B cell (primary cell): ENCODE measurements around the gene SLC9A3. TPM values are rescaled to one million over a fixed set of nuclear protein-coding genes. Genes with fewer than 3 reads are reported as not detected.
"Not testable (repeated sequence)": the region's sequence is repeated elsewhere in the genome, so short reads cannot be mapped to it uniquely, and the experiment has no call there.

Source experiments
- ATAC-seq: fragments of 200-7000 bp; cut with Tn5 transposase; one replicate; pipeline ENCODE4 v1.10.0; 2021; ENCODE audit warnings: low read depth, mild to moderate bottlenecking, moderate number of reproducible peaks, moderate library complexity
- CTCF ChIA-PET: fragments of 350-600 bp; sonication (Branson Sonifier 250); formaldehyde crosslinking; loops from one replicate; lab custom pipeline; 2021; ENCODE audit warnings: antibody characterized with exemption, inconsistent platforms; lab: Charles Lee
- POLR2A ChIA-PET: fragments of 350-600 bp; sonication (Branson Sonifier 250); formaldehyde crosslinking; loops from one replicate; lab custom pipeline; 2021; ENCODE audit warnings: antibody characterized with exemption; lab: Charles Lee
- DNase-seq: peaks from one replicate; pipeline ENCODE4 v3.0.0; 2013
- H2AFZ ChIP-seq: 2 replicates; pipeline ENCODE4 v1.6.1; 2012; ENCODE audit warnings: mild to moderate bottlenecking, low read depth, low read length; ENCODE audit not compliant: insufficient read depth, poor library complexity, severe bottlenecking
- H3K27ac ChIP-seq, 2 donors: 1 replicate in 1 of 2; 2 replicates in 1 of 2; pipeline ENCODE4 v1.5.1; 2012 to 2013; ENCODE audit warnings: low read length in 2 of 2, mild to moderate bottlenecking in 2 of 2, moderate library complexity in 1 of 2
- H3K27me3 ChIP-seq, 4 experiments: fragments of 200-600 bp in 1 of 4; sonication (generic) in 1 of 4; replicated peaks in 1 of 4; 1 replicate in 2 of 4; 2 replicates in 2 of 4; pipeline versions ENCODE4 v1.6.1 to v1.7.0; 2013 to 2016; ENCODE audit warnings: low read length in 3 of 4, mild to moderate bottlenecking in 2 of 4, mixed read lengths in 1 of 4, moderate library complexity in 1 of 4; ENCODE audit not compliant: insufficient read depth in 4 of 4, control insufficient read depth in 3 of 4; ENCODE audit errors: control extremely low read depth in 1 of 4
- H3K36me3 ChIP-seq, 2 experiments: replicated peaks in 1 of 2; 1 replicate in 1 of 2; 2 replicates in 1 of 2; pipeline versions ENCODE4 v1.6.1 to v1.7.1; 2013; ENCODE audit warnings: low read length in 1 of 2; ENCODE audit not compliant: insufficient read depth in 2 of 2, control insufficient read depth in 1 of 2; ENCODE audit errors: control extremely low read depth in 1 of 2, extremely low read depth in 1 of 2
- H3K4me1 ChIP-seq, 2 donors: fragments of 200-600 bp in 1 of 2; sonication (generic) in 1 of 2; 1 replicate in 1 of 2; 2 replicates in 1 of 2; pipeline versions ENCODE4 v1.5.1 to v1.6.1; 2013 to 2017; ENCODE audit warnings: low read length in 2 of 2; ENCODE audit not compliant: control insufficient read depth in 2 of 2, insufficient read depth in 2 of 2
- H3K4me2 ChIP-seq: replicated peaks from 2 replicates; pipeline ENCODE3; 2012; ENCODE audit warnings: mild to moderate bottlenecking, low read depth, low read length; ENCODE audit not compliant: poor library complexity, severe bottlenecking
- H3K4me3 ChIP-seq, 5 experiments: fragments of 200-600 bp in 1 of 5; sonication (generic) in 1 of 5; 1 replicate in 3 of 5; 2 replicates in 2 of 5; pipeline versions ENCODE4 v1.5.1 to v1.7.0; 2011 to 2016; ENCODE audit warnings: low read length in 4 of 5, mild to moderate bottlenecking in 4 of 5, low read depth in 2 of 5, control low read depth in 1 of 5, moderate library complexity in 1 of 5; ENCODE audit not compliant: insufficient read depth in 1 of 5; ENCODE audit errors: control extremely low read depth in 1 of 5, extremely low read depth in 1 of 5
- H3K79me2 ChIP-seq: fragments of 200-600 bp; sonication (generic); one replicate; pipeline ENCODE4 v1.6.0; 2016; ENCODE audit warnings: low read length; ENCODE audit not compliant: control insufficient read depth, insufficient read depth
- H3K9ac ChIP-seq: fragments of 200-600 bp; sonication (generic); 2 replicates; pipeline ENCODE4 v1.6.1; 2017; ENCODE audit warnings: mild to moderate bottlenecking, low read length, moderate library complexity
- H3K9me3 ChIP-seq, 3 donors: one replicate each; pipeline versions ENCODE4 v1.6.1 to v1.7.1; 2013; ENCODE audit warnings: low read length in 2 of 3; ENCODE audit not compliant: control insufficient read depth in 2 of 3, insufficient read depth in 1 of 3; ENCODE audit errors: control extremely low read depth in 1 of 3
- H4K20me1 ChIP-seq: 2 replicates; pipeline ENCODE4 v1.6.0; 2012; ENCODE audit warnings: mild to moderate bottlenecking, low read length; ENCODE audit not compliant: insufficient read depth, control insufficient read depth, poor library complexity, severe bottlenecking
- H3K27ac Mint-ChIP-seq: one replicate; pipeline ENCODE4 v1.8.0; 2021; ENCODE audit warnings: mixed read lengths
- H3K27me3 Mint-ChIP-seq: one replicate; pipeline ENCODE4 v1.8.0; 2021; ENCODE audit warnings: mixed read lengths
- H3K4me1 Mint-ChIP-seq: one replicate; pipeline ENCODE4 v1.8.0; 2021; ENCODE audit warnings: mixed read lengths
- H3K4me3 Mint-ChIP-seq: one replicate; pipeline ENCODE4 v1.8.0; 2021; ENCODE audit warnings: mixed read lengths
- H3K9me3 Mint-ChIP-seq: one replicate; pipeline ENCODE4 v1.8.0; 2022; ENCODE audit warnings: mixed read lengths; ENCODE audit not compliant: insufficient read depth
- CTCF ChIP-seq: fragments of 200-600 bp; IDR thresholded peaks from one replicate; pipeline ENCODE4 v1.8.0; 2022; ENCODE audit warnings: antibody characterized with exemption, mild to moderate bottlenecking
- EZH2 ChIP-seq: IDR thresholded peaks from 2 replicates; pipeline ENCODE4 v1.6.1; 2012; ENCODE audit warnings: borderline replicate concordance, low read depth, mild to moderate bottlenecking, moderate library complexity, low read length; ENCODE audit not compliant: insufficient read depth, poor library complexity, severe bottlenecking
- WGBS: methylation state at CpG from one replicate; pipeline ENCODE4 v1.1.5; 2013; ENCODE audit warnings: missing lambda C conversion rate; ENCODE audit not compliant: insufficient coverage; 5-methylcytosine and 5-hydroxymethylcytosine counted together
- intact Hi-C: fragments of 100-400 bp; cut with micrococcal nuclease; formaldehyde crosslinking; loops from one replicate; pipeline ENCODE4 v1.10.0; 2022
- polyA plus RNA-seq: library from polyadenylated mRNA; depleted of rRNA; stranded (reverse); fragments of >200 nt; gene quantifications from 2 replicates; pipeline ENCODE4 v1.2.3, GENCODE V29; 2012
- total RNA-seq, 2 donors: library from RNA; stranded (reverse); fragments of 120-200 nt in 1 of 2; gene quantifications; 1 replicate in 1 of 2; 2 replicates in 1 of 2; pipeline versions ENCODE4 v1.2.3 to v1.2.4, GENCODE V29; 2013 to 2022

SLC9A3 gene
- total and polyA plus RNA-seq, 2 donors (not counting 1 experiment from before 2014, with no cell fraction given): 0.84 to 2.0 TPM

GRCh38 chr5:488744-489688 lies 35.2 kb downstream of the SLC9A3 start:
- DNase-seq (no peak), ATAC-seq (no peak)
- H3K27ac ChIP-seq: no peak overlapping the region
- H3K9me3 ChIP-seq: peaks cover 0 to 7% (median 0%) of the 10 kb centered on the region in 3 donors
- ChIA-PET CTCF (no interaction called here), POLR2A (no interaction called here)
- no peak overlapping the region for H3K9ac ChIP-seq
- WGBS: 86% methylated on average over 39 of the region's 40 CpGs
- H3K27me3 ChIP-seq: peaks cover 0 to 27% (median 2%) of the 10 kb centered on the region in 4 experiments
- peaks cover 13% of the 10 kb centered on the region for H3K27me3 Mint-ChIP-seq
- no peak overlapping the region for H3K4me3 ChIP-seq
- no peaks in the 10 kb centered on the region for H3K79me2 ChIP-seq
- no peaks in the 10 kb centered on the region for H4K20me1 ChIP-seq
- H3K4me1 Mint-ChIP-seq: no peaks in the 10 kb centered on the region
- no peak overlapping the region for H3K27ac Mint-ChIP-seq
- H2AFZ ChIP-seq: no peak overlapping the region
- H3K9me3 Mint-ChIP-seq: no peaks in the 10 kb centered on the region
- H3K36me3 ChIP-seq: no peaks in the 10 kb centered on the region
- H3K4me3 Mint-ChIP-seq: no peak overlapping the region
- peaks cover 0 to 6% of the 10 kb centered on the region in 2 donors for H3K4me1 ChIP-seq
- no peak for TF ChIP-seq EZH2
- TF ChIP-seq CTCF: no peak
- no peak overlapping the region for H3K4me2 ChIP-seq
- intact Hi-C loops: no loop called here

- no peak overlapping the region for H3K27ac ChIP-seq
- CTCF ChIA-PET: no interaction called here
- Mint-ChIP-seq H3K9me3 (no peaks in the 10 kb centered on the region), H3K27ac (no peak overlapping the region), H3K27me3 (peaks cover 13% of the 10 kb centered on the region), H3K4me3 (no peak overlapping the region), H3K4me1 (no peaks in the 10 kb centered on the region)
- TF ChIP-seq EZH2: no peak
- no peak for TF ChIP-seq CTCF
- no peaks in the 10 kb centered on the region for H4K20me1 ChIP-seq
- no peak overlapping the region for H3K9ac ChIP-seq
- POLR2A ChIA-PET: no interaction called here
- WGBS: 94% methylated on average over 32 of the region's 33 CpGs
- intact Hi-C loops: no loop called here
- no peaks in the 10 kb centered on the region for H3K36me3 ChIP-seq
- no peak overlapping the region for H3K4me2 ChIP-seq
- peaks cover 5 to 10% of the 10 kb centered on the region in 2 donors for H3K4me1 ChIP-seq
- H3K9me3 ChIP-seq: peaks cover 0 to 13% (median 0%) of the 10 kb centered on the region in 3 donors
- no peak overlapping the region for H3K4me3 ChIP-seq
- H3K27me3 ChIP-seq: peaks cover 0 to 30% (median 4%) of the 10 kb centered on the region in 4 experiments
- H3K79me2 ChIP-seq: no peaks in the 10 kb centered on the region
- DNase-seq (no peak), ATAC-seq (no peak)
- H2AFZ ChIP-seq: no peak overlapping the region
These were observed 36.0 kb downstream of the SLC9A3 start for GRCh38 chr5:488241-488640.

GRCh38 chr5:486597-486996 lies 37.7 kb downstream of the SLC9A3 start:
- H3K4me1 Mint-ChIP-seq, H3K4me1 ChIP-seq, H3K4me3 Mint-ChIP-seq, H3K27me3 Mint-ChIP-seq, H3K9ac ChIP-seq, H3K27ac ChIP-seq, H4K20me1 ChIP-seq, ATAC-seq, H3K4me3 ChIP-seq, H3K36me3 ChIP-seq, POLR2A ChIA-PET, H3K4me2 ChIP-seq, H3K9me3 Mint-ChIP-seq, H2AFZ ChIP-seq, CTCF ChIA-PET, intact Hi-C loops, DNase-seq, H3K79me2 ChIP-seq: not testable (repeated sequence)
- H3K27ac Mint-ChIP-seq: peak overlapping the region; percentile 26
- H3K9me3 ChIP-seq: peaks cover 0 to 15% (median 0%) of the 10 kb centered on the region in 3 donors
- peaks cover 0 to 37% (median 4%) of the 10 kb centered on the region in 4 experiments for H3K27me3 ChIP-seq
- WGBS: 97% methylated on average over 14 of the region's 22 CpGs
